DMS 273 treated with DMSO at 0.1 percent for 48 hours (cell line): ENCODE measurements around the gene GPR82.
"Not testable (repeated sequence)": the region's sequence is repeated elsewhere in the genome, so short reads cannot be mapped to it uniquely, and the experiment has no call there.

ENCODE experiments used
- DNase-seq: peaks from one replicate; lab custom pipeline; 2025; lab: John Stamatoyannopoulos, UW

GPR82 gene

GRCh38 chrX:41719610-41720009, 4.4 kb upstream of the GPR82 start:
- DNase-seq: not testable (repeated sequence)

- no peak for DNase-seq
Observed at GRCh38 chrX:41720125-41720779, 3.7 kb upstream of the GPR82 start.

DNA sequence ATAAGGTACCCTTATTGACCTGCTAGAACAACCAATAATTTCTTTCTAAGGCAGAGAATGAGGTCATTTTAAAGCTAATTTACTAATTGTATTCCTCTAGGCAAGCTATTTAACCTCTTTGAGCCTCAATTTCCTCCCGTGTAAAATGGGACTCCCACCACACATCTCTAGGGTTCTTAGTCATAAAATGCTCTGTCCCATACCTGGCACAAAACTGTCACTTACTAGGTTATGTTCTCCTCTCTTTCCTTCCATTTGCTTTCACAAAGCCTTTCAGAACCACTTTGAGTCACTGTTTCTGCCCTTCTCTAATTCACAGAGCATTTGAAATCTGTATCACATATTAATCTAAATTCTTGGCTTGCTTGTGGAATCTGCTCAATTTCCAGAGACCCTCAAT, 2.4 kb upstream of the GPR82 start:
- no peak for DNase-seq

DNA sequence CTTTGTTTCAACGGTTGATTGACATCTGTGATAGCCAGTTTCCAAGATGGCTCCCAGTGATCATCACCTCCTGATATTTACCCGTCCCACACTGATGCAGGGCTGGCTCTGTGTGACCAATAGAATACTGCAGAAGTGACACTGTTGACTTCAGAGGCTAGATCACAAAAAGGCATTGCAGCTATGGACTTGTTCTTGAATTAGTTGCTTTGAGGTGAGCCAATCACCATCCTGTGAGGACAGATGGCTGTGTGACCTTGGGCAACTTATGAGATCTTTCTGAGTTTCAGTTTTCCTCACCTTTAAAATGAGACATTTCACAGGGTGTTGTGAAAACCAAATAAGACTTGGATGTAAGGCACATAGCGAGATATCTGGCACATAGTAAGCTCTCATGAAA, 1.8 kb upstream of the GPR82 start:
- no peak for DNase-seq

GRCh38 chrX:41722816-41723618, 964 bp upstream of the GPR82 start:
- DNase-seq: no peak

GRCh38 chrX:41728125-41728524, 4.1 kb downstream of the GPR82 start:
- DNase-seq: no peak

DNA sequence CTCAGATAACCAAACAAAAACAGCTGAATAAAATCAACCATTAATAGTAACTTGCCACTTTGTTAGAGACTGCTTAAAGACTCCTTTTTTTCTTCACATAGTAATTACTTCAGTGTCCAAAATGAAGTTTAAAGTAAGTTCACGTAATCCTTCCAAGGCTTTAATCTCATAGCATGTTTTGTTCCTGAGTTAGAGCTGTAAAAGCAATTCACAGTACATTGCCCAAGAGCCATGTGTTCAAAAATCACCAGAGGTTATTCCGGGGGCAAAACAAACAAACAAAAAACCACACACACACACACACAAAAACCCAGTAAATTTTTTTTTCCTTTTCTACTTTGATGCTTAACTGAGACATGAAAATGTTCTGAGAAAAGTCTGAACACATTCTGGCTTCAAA, 6.1 kb downstream of the GPR82 start:
- no peak for DNase-seq

GRCh38 chrX:41732260-41732659, 8.3 kb downstream of the GPR82 start:
- DNase-seq: no peak

GRCh38 chrX:41733939-41734338, 10.0 kb downstream of the GPR82 start:
- no peak for DNase-seq

DNA sequence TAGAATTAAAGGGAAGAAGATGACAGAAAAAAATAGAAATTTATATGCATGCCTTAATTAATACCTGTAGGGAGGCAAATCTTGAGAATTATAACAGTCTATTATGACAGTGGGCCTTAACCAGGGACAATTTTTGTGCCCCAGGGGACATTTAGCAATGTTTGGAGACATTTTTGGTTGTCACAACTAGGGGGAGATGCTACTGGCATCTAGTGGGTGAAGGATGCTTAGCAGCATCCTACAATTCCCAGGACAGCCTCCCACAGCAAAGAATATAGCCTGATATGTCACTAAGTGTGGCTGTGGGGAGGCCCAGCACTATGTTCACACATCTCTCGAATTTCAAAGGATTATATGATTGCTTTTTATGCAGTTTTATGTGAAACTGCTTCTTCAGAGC, 10.5 kb downstream of the GPR82 start:
- no peak for DNase-seq

GRCh38 chrX:41737065-41737464, 13.1 kb downstream of the GPR82 start:
- DNase-seq: no peak

- no peak for DNase-seq
Observed at GRCh38 chrX:41739871-41740270, 15.9 kb downstream of the GPR82 start.

GRCh38 chrX:41750716-41751115, 26.7 kb downstream of the GPR82 start:
- DNase-seq: no peak

DNA sequence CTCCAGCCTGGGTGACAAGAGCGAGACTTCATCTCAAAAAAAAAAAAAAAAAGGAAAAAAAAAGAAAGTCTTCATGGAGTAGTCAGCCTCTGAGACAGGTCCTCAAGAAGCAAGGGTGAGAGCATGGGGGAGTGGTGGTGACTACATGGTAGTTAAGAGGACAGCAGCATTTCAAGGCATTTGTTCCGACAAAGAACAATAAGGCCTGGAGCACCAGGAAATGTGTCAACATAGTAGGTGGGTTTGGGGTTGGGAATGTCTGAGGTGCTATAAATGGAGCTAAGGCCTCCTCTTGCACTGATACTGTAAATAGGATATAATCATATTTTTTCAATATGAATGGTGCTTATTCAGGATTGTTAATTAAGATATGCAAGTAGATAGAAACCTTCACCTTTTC, 34.4 kb downstream of the GPR82 start:
- DNase-seq: no peak

DNA sequence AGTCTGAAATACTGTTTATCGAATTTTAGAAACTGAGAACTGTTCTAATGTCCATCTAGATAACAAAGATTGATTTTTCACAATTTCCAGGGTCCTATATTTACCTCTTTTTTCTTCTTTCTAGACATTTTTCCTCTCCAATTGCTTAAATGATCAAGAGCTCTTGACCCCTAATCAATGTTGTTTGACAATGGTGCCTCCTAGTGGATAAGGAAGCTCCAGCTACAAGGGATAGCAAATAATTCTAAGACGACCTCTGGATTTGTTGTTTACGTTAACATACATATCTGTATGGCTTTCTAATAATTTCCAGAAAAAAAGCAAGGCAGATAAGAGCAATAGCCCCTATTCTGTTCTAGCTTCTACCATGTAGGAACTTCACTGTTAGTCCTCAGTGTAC, 35.8 kb downstream of the GPR82 start:
- no peak for DNase-seq

DNA sequence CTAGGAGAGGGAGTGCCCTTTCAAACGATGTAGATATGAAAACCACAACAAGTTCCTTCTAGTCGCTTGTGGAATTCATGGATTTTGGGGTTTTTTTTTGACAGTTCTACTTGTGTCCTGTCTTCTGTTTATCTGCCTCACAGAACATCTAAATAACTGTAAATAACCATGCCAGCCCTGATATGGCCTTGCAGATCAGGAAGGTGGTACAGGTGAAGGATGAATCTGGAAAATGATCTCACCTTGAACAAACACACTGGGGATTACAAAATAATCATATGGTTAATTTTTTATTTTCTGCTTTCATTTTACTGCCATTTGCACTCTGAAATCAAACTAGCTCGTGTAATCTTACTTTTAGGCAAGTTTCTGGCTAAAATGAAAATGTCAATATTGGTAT, 37.2 kb downstream of the GPR82 start:
- no peak for DNase-seq

DNA sequence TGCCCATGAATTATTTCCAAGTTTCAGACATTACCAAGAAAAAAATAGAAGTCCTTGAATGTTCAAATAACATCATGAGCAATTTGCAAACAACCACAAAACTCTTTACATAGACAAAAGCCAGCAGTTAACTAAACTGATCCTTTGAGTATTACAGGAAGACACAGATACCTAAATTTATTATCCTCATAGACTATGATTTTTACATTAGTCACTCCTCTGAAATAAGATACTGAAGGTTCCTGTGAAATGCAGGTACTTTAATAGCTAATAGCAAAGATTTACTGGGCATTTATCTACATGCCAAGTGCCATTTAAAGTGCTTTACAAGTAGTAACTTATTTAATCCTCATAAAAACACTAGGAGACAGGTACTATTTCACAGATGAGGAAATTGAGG, 37.7 kb downstream of the GPR82 start:
- no peak for DNase-seq

- peak; percentile 8 for DNase-seq
Observed at GRCh38 chrX:41779030-41779564, 55.1 kb downstream of the GPR82 start.
